ENCODE results near the gene ABCG5. TPM values are rescaled to one million over a fixed set of nuclear protein-coding genes. Genes with fewer than 3 reads are reported as not detected.

ABCG5 gene
- total RNA-seq, 1 experiment from 2014 or later = not detected

DNA sequence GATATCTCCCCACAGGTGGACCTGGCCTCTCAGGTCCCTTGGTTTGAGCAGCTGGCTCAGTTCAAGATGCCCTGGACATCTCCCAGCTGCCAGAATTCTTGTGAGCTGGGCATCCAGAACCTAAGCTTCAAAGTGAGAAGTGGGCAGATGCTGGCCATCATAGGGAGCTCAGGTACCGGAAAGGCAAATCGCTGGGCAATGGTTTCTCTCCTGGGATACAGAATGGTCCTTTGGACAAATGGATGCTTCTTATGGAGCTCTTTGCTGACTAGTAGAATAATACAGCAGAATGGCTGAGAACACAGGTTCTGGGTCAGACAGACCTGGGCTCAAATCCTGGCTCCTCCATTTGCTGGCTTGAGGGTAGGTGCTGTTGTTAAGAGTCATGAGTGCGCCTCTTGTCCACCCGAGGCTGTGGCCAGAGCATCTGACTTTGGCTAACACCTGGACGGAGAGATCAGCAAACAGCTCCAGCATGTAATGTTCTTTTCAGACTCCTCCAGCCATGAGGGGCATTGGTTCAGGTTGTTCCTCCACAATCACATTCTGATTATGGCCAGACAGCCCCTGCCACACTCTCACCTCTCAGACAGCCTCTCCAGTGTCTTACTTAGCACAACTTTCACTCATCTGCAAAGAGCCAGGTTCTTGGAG is 7.6 kb upstream of the ABCG5 start:
- Mint-ChIP-seq H3K4me3 (no peak overlapping the region), H3K36me3 (no peaks in the 10 kb centered on the region), H3K4me1 (no peaks in the 10 kb centered on the region), H3K9me3 (no peaks in the 10 kb centered on the region), H3K27ac (no peak overlapping the region), H3K27me3 (ENCODE audit: low read depth) (no peaks in the 10 kb centered on the region)
- DNase-seq (ENCODE audit: low spot score) = no peak
- CTCF ChIA-PET = no interaction called here
- POLR2A ChIA-PET = no interaction called here
- ATAC-seq = no peak
- no peak for TF ChIP-seq MXD4 (CRISPR knock-in tag; IDR thresholded peaks at IDR 0.05; ENCODE audit: borderline replicate concordance)

DNA sequence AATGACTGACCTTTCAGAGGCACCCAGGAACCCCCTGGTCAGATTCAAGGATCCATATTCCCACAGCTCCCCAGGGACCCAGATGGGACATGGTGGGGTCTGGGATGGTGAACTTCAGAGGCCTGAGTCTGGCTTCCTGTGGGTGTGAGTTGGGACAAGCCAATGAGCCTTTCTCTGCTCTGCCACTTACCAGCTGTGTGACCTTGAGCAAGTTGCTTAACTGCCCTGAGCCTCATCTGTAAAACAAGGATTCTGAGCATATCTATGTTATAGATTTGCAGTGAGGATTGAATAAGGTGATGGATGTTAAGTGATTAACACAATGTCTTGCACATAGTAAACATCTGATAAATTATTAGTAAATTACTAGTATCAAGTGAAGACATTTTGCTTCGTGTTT is 6.5 kb upstream of the ABCG5 start:
- TF ChIP-seq SOX15 (CRISPR knock-in tag; IDR thresholded peaks at IDR 0.05) (no peak), FOXJ3 (CRISPR knock-in tag; IDR thresholded peaks at IDR 0.05; ENCODE audit: borderline replicate concordance) (no peak), ZNF317 (CRISPR knock-in tag; IDR thresholded peaks at IDR 0.05; ENCODE audit: borderline replicate concordance, low read depth) (no peak), ETV6 (CRISPR knock-in tag; IDR thresholded peaks at IDR 0.05) (no peak), ZSCAN18 (CRISPR knock-in tag; IDR thresholded peaks at IDR 0.05) (no peak), ZNF219 (CRISPR knock-in tag; IDR thresholded peaks at IDR 0.05; ENCODE audit: borderline replicate concordance) (no peak), IRF1 (CRISPR knock-in tag; IDR thresholded peaks at IDR 0.05) (no peak)
- TF ChIP-seq, protein P1, sequence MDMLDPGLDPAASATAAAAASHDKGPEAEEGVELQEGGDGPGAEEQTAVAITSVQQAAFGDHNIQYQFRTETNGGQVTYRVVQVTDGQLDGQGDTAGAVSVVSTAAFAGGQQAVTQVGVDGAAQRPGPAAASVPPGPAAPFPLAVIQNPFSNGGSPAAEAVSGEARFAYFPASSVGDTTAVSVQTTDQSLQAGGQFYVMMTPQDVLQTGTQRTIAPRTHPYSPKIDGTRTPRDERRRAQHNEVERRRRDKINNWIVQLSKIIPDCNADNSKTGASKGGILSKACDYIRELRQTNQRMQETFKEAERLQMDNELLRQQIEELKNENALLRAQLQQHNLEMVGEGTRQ (CRISPR knock-in tag; IDR thresholded peaks at IDR 0.05) = no peak
- TF ChIP-seq, protein P2, sequence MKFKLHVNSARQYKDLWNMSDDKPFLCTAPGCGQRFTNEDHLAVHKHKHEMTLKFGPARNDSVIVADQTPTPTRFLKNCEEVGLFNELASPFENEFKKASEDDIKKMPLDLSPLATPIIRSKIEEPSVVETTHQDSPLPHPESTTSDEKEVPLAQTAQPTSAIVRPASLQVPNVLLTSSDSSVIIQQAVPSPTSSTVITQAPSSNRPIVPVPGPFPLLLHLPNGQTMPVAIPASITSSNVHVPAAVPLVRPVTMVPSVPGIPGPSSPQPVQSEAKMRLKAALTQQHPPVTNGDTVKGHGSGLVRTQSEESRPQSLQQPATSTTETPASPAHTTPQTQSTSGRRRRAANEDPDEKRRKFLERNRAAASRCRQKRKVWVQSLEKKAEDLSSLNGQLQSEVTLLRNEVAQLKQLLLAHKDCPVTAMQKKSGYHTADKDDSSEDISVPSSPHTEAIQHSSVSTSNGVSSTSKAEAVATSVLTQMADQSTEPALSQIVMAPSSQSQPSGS (CRISPR knock-in tag; IDR thresholded peaks at IDR 0.05; ENCODE audit: borderline replicate concordance, low read depth) = no peak
- no peak for ATAC-seq
- Mint-ChIP-seq H3K4me3 (no peak overlapping the region), H3K27me3 (ENCODE audit: low read depth) (no peaks in the 10 kb centered on the region), H3K4me1 (peaks cover 2% of the 10 kb centered on the region; the same call in 1 of the 2 replicates), H3K27ac (no peak overlapping the region), H3K36me3 (no peaks in the 10 kb centered on the region), H3K9me3 (no peaks in the 10 kb centered on the region)
- DNase-seq (ENCODE audit: low spot score) = no peak
- CTCF ChIA-PET = no interaction called here
- POLR2A ChIA-PET = no interaction called here

- no peak for ATAC-seq
- no peaks in the 10 kb centered on the region for H3K36me3 Mint-ChIP-seq
- ChIA-PET POLR2A (no interaction called here), CTCF (interaction anchor here (2.3 kb wide), 1 partner anchor 35 kb away, joined by 5 read pairs; no protein-coding TSS in a partner anchor)
- H3K9me3 Mint-ChIP-seq = no peaks in the 10 kb centered on the region
- no peaks in the 10 kb centered on the region for H3K27me3 Mint-ChIP-seq (ENCODE audit: low read depth)
- TF ChIP-seq ZNF317 (CRISPR knock-in tag; IDR thresholded peaks at IDR 0.05; ENCODE audit: borderline replicate concordance, low read depth) (no peak), E2F4 (CRISPR knock-in tag; IDR thresholded peaks at IDR 0.05; ENCODE audit: borderline replicate concordance, low read depth) (no peak), ZSCAN18 (CRISPR knock-in tag; IDR thresholded peaks at IDR 0.05) (no peak), ZNF396 (CRISPR knock-in tag; IDR thresholded peaks at IDR 0.05; ENCODE audit: borderline replicate concordance) (no peak), ELF4 (CRISPR knock-in tag; IDR thresholded peaks at IDR 0.05; ENCODE audit: low read depth) (no peak)
- TF ChIP-seq, protein P3, sequence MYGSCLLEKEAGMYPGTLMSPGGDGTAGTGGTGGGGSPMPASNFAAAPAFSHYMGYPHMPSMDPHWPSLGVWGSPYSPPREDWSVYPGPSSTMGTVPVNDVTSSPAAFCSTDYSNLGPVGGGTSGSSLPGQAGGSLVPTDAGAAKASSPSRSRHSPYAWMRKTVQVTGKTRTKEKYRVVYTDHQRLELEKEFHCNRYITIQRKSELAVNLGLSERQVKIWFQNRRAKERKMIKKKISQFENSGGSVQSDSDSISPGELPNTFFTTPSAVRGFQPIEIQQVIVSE (CRISPR knock-in tag; IDR thresholded peaks at IDR 0.05; ENCODE audit: borderline replicate concordance) = no peak
- TF ChIP-seq, protein P2 (CRISPR knock-in tag; IDR thresholded peaks at IDR 0.05; ENCODE audit: borderline replicate concordance, low read depth) = no peak
- TF ChIP-seq, protein P4, sequence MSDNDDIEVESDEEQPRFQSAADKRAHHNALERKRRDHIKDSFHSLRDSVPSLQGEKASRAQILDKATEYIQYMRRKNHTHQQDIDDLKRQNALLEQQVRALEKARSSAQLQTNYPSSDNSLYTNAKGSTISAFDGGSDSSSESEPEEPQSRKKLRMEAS (CRISPR knock-in tag; IDR thresholded peaks at IDR 0.05) = no peak
- no peak for DNase-seq (ENCODE audit: low spot score)
- H3K4me3 Mint-ChIP-seq = no peak overlapping the region
- no peak overlapping the region for H3K27ac Mint-ChIP-seq
- H3K4me1 Mint-ChIP-seq = peaks cover 8% of the 10 kb centered on the region
Measured at GRCh38 chr2:43842866-43843226, 4.2 kb upstream of the ABCG5 start.
